HS-27A (cell line): ENCODE results near the gene ACSF3.

ENCODE experiments used
- DNase-seq: peaks from one replicate; pipeline ENCODE4 v3.0.0-alpha.2; 2012; ENCODE audit warnings: low read depth, missing footprints

The ACSF3 gene

GRCh38 chr16:89145406-89146161 is 51.9 kb downstream of the ACSF3 start:
- no peak for DNase-seq

GRCh38 chr16:89146211-89147005 is 52.8 kb downstream of the ACSF3 start:
- no peak for DNase-seq

- DNase-seq: no peak
Observed at GRCh38 chr16:89147085-89147817, 53.6 kb downstream of the ACSF3 start.

- no peak for DNase-seq
Observed at GRCh38 chr16:89149386-89149785, 55.7 kb downstream of the ACSF3 start.

GRCh38 chr16:89150090-89150835 is 56.6 kb downstream of the ACSF3 start:
- DNase-seq: no peak

GRCh38 chr16:89150981-89151380 is 57.3 kb downstream of the ACSF3 start:
- no peak for DNase-seq

- no peak for DNase-seq
Observed at GRCh38 chr16:89152831-89153700, 59.4 kb downstream of the ACSF3 start.

- no peak for DNase-seq
Observed at GRCh38 chr16:89153848-89154271, 60.2 kb downstream of the ACSF3 start.

GRCh38 chr16:89154390-89155183 is 60.9 kb downstream of the ACSF3 start:
- no peak for DNase-seq

- no peak for DNase-seq
Observed at GRCh38 chr16:89155184-89155679, 61.6 kb downstream of the ACSF3 start.

GRCh38 chr16:89155851-89156739 is 62.4 kb downstream of the ACSF3 start:
- DNase-seq: no peak

- DNase-seq: no peak
Observed at GRCh38 chr16:89156740-89157645, 63.3 kb downstream of the ACSF3 start.

- no peak for DNase-seq
Observed at GRCh38 chr16:89157778-89158177, 64.1 kb downstream of the ACSF3 start.

- DNase-seq: no peak
Observed at GRCh38 chr16:89159066-89159849, 65.6 kb downstream of the ACSF3 start.

- DNase-seq: no peak
Observed at GRCh38 chr16:89159850-89160354, 66.2 kb downstream of the ACSF3 start.

GRCh38 chr16:89160977-89161701 is 67.5 kb downstream of the ACSF3 start:
- DNase-seq: no peak
